Umbilical cord (tissue), 2 donors: ENCODE measurements around the gene NDUFAF5. TPM values are rescaled to one million over a fixed set of nuclear protein-coding genes. Genes with fewer than 3 reads are reported as not detected.
A peak's percentile ranks its signal among the peaks of the same experiment; 100 is the strongest.

ENCODE experiments used
- DNase-seq: peaks from one replicate; pipeline ENCODE4 v3.0.0-alpha.2; 2015; ENCODE audit warnings: low spot score
- total RNA-seq: library from RNA; depleted of rRNA; stranded (reverse); fragments of >200 nt; gene quantifications from one replicate; pipeline ENCODE4 v1.2.3, GENCODE V29; 2014; ENCODE audit warnings: low replicate concordance; ENCODE audit not compliant: insufficient read depth

Gene NDUFAF5
- total RNA-seq, 1 donor from 2014 or later: 23.6 TPM

GRCh38 chr20:13821876-13822275 is 37.0 kb downstream of the NDUFAF5 start:
- DNase-seq: no peak

- DNase-seq: no peak
Observed at GRCh38 chr20:13822459-13822858, 37.6 kb downstream of the NDUFAF5 start.

GRCh38 chr20:13824459-13824858 is 39.6 kb downstream of the NDUFAF5 start:
- no peak for DNase-seq

- DNase-seq: no peak
Observed at GRCh38 chr20:13825465-13825864, 40.6 kb downstream of the NDUFAF5 start.

GRCh38 chr20:13831476-13831875 is 46.6 kb downstream of the NDUFAF5 start:
- no peak for DNase-seq

GRCh38 chr20:13838664-13839063 is 53.8 kb downstream of the NDUFAF5 start:
- no peak for DNase-seq

GRCh38 chr20:13839421-13840092 is 54.7 kb downstream of the NDUFAF5 start:
- DNase-seq: no peak

- DNase-seq: no peak
Observed at GRCh38 chr20:13840093-13840465, 55.3 kb downstream of the NDUFAF5 start.

- no peak for DNase-seq
Observed at GRCh38 chr20:13841206-13841605, 56.4 kb downstream of the NDUFAF5 start.

GRCh38 chr20:13844296-13844695 is 59.5 kb downstream of the NDUFAF5 start:
- DNase-seq: no peak

- no peak for DNase-seq
Observed at GRCh38 chr20:13851279-13851678, 66.5 kb downstream of the NDUFAF5 start.

- peak; percentile 67 for DNase-seq
Observed at GRCh38 chr20:13852306-13852705, 67.5 kb downstream of the NDUFAF5 start.

GRCh38 chr20:13855613-13856012 is 70.8 kb downstream of the NDUFAF5 start:
- DNase-seq: no peak

- no peak for DNase-seq
Observed at GRCh38 chr20:13856354-13856753, 71.5 kb downstream of the NDUFAF5 start.

GRCh38 chr20:13857304-13857703 is 72.5 kb downstream of the NDUFAF5 start:
- no peak for DNase-seq

GRCh38 chr20:13857961-13858360 is 73.1 kb downstream of the NDUFAF5 start:
- DNase-seq: no peak

GRCh38 chr20:13858439-13858838 is 73.6 kb downstream of the NDUFAF5 start:
- no peak for DNase-seq

- no peak for DNase-seq
Observed at GRCh38 chr20:13858871-13859270, 74.0 kb downstream of the NDUFAF5 start.

GRCh38 chr20:13862245-13862644 is 77.4 kb downstream of the NDUFAF5 start:
- no peak for DNase-seq

- no peak for DNase-seq
Observed at GRCh38 chr20:13863244-13863643, 78.4 kb downstream of the NDUFAF5 start.

GRCh38 chr20:13865156-13865555 is 80.3 kb downstream of the NDUFAF5 start:
- DNase-seq: peak; percentile 76

GRCh38 chr20:13865791-13866351 is 81.0 kb downstream of the NDUFAF5 start:
- DNase-seq: peak; percentile 72

- DNase-seq: peak; percentile 49
Observed at GRCh38 chr20:13868331-13868730, 83.5 kb downstream of the NDUFAF5 start.
